Measurements from ENCODE around the gene SLC39A13. TPM values are rescaled to one million over a fixed set of nuclear protein-coding genes. Genes with fewer than 3 reads are reported as not detected.

The SLC39A13 gene
- total and polyA plus RNA-seq, 2 of the 13 experiments (the other 11 are each of a cell fraction or from before 2014, with no cell fraction given) = 15.3 to 30.5 TPM

DNA sequence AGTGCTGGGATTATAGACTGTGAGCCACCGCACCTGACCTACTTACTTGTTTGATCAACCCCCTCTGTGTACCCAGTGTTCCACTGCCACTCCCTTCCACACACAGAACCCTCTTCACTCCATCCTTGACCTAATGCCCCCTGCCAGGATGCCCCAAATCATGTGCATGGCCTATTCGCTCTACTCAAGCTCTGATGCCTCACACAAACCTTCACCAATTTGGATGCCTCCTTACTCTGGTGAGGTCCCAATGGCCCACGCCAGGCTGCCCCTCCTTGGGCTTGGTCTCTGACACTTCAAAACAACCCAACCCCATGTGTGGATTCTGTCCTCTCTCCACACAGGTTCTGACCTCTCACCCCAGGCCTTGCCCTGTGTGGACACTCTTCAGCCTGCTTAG lies 27.3 kb downstream of the SLC39A13 start (continued):
- TF ChIP-seq, protein P1, sequence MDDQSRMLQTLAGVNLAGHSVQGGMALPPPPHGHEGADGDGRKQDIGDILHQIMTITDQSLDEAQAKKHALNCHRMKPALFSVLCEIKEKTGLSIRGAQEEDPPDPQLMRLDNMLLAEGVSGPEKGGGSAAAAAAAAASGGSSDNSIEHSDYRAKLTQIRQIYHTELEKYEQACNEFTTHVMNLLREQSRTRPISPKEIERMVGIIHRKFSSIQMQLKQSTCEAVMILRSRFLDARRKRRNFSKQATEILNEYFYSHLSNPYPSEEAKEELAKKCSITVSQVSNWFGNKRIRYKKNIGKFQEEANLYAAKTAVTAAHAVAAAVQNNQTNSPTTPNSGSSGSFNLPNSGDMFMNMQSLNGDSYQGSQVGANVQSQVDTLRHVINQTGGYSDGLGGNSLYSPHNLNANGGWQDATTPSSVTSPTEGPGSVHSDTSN (CRISPR knock-in tag; IDR thresholded peaks at IDR 0.05; ENCODE audit: borderline replicate concordance) = no peak
- TF ChIP-seq ZNF136 (CRISPR knock-in tag; IDR thresholded peaks at IDR 0.05; ENCODE audit: low read depth) (no peak), ZNF501 (CRISPR knock-in tag; IDR thresholded peaks at IDR 0.05) (0 out of 2 replicates have a peak, but pooled peaks have one; percentile 41), HNRNPL (IDR thresholded peaks at IDR 0.05; ENCODE audit: low read depth, low read length) (0 out of 2 replicates have a peak, but pooled peaks have one; percentile 56), HOXA3 (CRISPR knock-in tag; IDR thresholded peaks at IDR 0.05) (peak; percentile 57; the same call in 1 of the 2 replicates), ZNF124 (CRISPR knock-in tag; IDR thresholded peaks at IDR 0.05) (no peak), PAF1 (CRISPR knock-in tag; IDR thresholded peaks at IDR 0.05) (no peak), SP5 (CRISPR knock-in tag; IDR thresholded peaks at IDR 0.05; ENCODE audit: borderline replicate concordance, low read depth) (peak; percentile 96), ERF (CRISPR knock-in tag; IDR thresholded peaks at IDR 0.05) (no peak)
- TF ChIP-seq, protein P2, sequence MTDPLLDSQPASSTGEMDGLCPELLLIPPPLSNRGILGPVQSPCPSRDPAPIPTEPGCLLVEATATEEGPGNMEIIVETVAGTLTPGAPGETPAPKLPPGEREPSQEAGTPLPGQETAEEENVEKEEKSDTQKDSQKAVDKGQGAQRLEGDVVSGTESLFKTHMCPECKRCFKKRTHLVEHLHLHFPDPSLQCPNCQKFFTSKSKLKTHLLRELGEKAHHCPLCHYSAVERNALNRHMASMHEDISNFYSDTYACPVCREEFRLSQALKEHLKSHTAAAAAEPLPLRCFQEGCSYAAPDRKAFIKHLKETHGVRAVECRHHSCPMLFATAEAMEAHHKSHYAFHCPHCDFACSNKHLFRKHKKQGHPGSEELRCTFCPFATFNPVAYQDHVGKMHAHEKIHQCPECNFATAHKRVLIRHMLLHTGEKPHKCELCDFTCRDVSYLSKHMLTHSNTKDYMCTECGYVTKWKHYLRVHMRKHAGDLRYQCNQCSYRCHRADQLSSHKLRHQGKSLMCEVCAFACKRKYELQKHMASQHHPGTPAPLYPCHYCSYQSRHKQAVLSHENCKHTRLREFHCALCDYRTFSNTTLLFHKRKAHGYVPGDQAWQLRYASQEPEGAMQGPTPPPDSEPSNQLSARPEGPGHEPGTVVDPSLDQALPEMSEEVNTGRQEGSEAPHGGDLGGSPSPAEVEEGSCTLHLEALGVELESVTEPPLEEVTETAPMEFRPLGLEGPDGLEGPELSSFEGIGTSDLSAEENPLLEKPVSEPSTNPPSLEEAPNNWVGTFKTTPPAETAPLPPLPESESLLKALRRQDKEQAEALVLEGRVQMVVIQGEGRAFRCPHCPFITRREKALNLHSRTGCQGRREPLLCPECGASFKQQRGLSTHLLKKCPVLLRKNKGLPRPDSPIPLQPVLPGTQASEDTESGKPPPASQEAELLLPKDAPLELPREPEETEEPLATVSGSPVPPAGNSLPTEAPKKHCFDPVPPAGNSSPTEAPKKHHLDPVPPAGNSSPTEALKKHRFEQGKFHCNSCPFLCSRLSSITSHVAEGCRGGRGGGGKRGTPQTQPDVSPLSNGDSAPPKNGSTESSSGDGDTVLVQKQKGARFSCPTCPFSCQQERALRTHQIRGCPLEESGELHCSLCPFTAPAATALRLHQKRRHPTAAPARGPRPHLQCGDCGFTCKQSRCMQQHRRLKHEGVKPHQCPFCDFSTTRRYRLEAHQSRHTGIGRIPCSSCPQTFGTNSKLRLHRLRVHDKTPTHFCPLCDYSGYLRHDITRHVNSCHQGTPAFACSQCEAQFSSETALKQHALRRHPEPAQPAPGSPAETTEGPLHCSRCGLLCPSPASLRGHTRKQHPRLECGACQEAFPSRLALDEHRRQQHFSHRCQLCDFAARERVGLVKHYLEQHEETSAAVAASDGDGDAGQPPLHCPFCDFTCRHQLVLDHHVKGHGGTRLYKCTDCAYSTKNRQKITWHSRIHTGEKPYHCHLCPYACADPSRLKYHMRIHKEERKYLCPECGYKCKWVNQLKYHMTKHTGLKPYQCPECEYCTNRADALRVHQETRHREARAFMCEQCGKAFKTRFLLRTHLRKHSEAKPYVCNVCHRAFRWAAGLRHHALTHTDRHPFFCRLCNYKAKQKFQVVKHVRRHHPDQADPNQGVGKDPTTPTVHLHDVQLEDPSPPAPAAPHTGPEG (CRISPR knock-in tag; IDR thresholded peaks at IDR 0.05) = no peak
- TF ChIP-seq, protein P3, sequence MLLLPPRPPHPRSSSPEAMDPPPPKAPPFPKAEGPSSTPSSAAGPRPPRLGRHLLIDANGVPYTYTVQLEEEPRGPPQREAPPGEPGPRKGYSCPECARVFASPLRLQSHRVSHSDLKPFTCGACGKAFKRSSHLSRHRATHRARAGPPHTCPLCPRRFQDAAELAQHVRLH (CRISPR knock-in tag; IDR thresholded peaks at IDR 0.05; ENCODE audit: borderline replicate concordance, low read depth) = peak; percentile 21; the same call in 1 of the 2 replicates
- TF ChIP-seq, protein P4, sequence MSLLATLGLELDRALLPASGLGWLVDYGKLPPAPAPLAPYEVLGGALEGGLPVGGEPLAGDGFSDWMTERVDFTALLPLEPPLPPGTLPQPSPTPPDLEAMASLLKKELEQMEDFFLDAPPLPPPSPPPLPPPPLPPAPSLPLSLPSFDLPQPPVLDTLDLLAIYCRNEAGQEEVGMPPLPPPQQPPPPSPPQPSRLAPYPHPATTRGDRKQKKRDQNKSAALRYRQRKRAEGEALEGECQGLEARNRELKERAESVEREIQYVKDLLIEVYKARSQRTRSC (CRISPR knock-in tag; IDR thresholded peaks at IDR 0.05; ENCODE audit: low read depth) = no peak
- TF ChIP-seq, protein P5, sequence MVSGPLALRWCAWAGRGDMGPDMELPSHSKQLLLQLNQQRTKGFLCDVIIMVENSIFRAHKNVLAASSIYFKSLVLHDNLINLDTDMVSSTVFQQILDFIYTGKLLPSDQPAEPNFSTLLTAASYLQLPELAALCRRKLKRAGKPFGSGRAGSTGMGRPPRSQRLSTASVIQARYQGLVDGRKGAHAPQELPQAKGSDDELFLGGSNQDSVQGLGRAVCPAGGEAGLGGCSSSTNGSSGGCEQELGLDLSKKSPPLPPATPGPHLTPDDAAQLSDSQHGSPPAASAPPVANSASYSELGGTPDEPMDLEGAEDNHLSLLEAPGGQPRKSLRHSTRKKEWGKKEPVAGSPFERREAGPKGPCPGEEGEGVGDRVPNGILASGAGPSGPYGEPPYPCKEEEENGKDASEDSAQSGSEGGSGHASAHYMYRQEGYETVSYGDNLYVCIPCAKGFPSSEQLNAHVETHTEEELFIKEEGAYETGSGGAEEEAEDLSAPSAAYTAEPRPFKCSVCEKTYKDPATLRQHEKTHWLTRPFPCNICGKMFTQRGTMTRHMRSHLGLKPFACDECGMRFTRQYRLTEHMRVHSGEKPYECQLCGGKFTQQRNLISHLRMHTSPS (CRISPR knock-in tag; IDR thresholded peaks at IDR 0.05; ENCODE audit: low read depth) = peak; percentile 87
- TF ChIP-seq, protein P6, sequence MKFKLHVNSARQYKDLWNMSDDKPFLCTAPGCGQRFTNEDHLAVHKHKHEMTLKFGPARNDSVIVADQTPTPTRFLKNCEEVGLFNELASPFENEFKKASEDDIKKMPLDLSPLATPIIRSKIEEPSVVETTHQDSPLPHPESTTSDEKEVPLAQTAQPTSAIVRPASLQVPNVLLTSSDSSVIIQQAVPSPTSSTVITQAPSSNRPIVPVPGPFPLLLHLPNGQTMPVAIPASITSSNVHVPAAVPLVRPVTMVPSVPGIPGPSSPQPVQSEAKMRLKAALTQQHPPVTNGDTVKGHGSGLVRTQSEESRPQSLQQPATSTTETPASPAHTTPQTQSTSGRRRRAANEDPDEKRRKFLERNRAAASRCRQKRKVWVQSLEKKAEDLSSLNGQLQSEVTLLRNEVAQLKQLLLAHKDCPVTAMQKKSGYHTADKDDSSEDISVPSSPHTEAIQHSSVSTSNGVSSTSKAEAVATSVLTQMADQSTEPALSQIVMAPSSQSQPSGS (CRISPR knock-in tag; IDR thresholded peaks at IDR 0.05) = peak; percentile 21; the same call in 1 of the 2 replicates
- TF ChIP-seq, protein P7, sequence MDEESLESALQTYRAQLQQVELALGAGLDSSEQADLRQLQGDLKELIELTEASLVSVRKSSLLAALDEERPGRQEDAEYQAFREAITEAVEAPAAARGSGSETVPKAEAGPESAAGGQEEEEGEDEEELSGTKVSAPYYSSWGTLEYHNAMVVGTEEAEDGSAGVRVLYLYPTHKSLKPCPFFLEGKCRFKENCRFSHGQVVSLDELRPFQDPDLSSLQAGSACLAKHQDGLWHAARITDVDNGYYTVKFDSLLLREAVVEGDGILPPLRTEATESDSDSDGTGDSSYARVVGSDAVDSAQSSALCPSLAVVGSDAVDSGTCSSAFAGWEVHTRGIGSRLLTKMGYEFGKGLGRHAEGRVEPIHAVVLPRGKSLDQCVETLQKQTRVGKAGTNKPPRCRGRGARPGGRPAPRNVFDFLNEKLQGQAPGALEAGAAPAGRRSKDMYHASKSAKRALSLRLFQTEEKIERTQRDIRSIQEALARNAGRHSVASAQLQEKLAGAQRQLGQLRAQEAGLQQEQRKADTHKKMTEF (CRISPR knock-in tag; IDR thresholded peaks at IDR 0.05) = no peak
